ENCODE data around the gene GAS2L2.

- TF ChIP-seq OSR1 (CRISPR knock-in tag; IDR thresholded peaks at IDR 0.05) (no peak), CREB5 (CRISPR knock-in tag; IDR thresholded peaks at IDR 0.05; ENCODE audit: low read depth) (no peak), TOX (CRISPR knock-in tag; IDR thresholded peaks at IDR 0.05; ENCODE audit: borderline replicate concordance) (no peak), PPARA (CRISPR knock-in tag; IDR thresholded peaks at IDR 0.05; ENCODE audit: borderline replicate concordance) (no peak), ZC3H10 (CRISPR knock-in tag; IDR thresholded peaks at IDR 0.05) (no peak), SNAI2 (CRISPR knock-in tag; IDR thresholded peaks at IDR 0.05) (no peak), ZFP30 (CRISPR knock-in tag; IDR thresholded peaks at IDR 0.05) (no peak), ESRRG (CRISPR knock-in tag; IDR thresholded peaks at IDR 0.05) (no peak), RARB (CRISPR knock-in tag; IDR thresholded peaks at IDR 0.05) (no peak), ZNF565 (CRISPR knock-in tag; conservative IDR thresholded peaks at IDR 0.05; ENCODE audit: low read depth) (no peak)
- TF ChIP-seq, protein P1, sequence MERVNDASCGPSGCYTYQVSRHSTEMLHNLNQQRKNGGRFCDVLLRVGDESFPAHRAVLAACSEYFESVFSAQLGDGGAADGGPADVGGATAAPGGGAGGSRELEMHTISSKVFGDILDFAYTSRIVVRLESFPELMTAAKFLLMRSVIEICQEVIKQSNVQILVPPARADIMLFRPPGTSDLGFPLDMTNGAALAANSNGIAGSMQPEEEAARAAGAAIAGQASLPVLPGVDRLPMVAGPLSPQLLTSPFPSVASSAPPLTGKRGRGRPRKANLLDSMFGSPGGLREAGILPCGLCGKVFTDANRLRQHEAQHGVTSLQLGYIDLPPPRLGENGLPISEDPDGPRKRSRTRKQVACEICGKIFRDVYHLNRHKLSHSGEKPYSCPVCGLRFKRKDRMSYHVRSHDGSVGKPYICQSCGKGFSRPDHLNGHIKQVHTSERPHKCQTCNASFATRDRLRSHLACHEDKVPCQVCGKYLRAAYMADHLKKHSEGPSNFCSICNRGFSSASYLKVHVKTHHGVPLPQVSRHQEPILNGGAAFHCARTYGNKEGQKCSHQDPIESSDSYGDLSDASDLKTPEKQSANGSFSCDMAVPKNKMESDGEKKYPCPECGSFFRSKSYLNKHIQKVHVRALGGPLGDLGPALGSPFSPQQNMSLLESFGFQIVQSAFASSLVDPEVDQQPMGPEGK (CRISPR knock-in tag; IDR thresholded peaks at IDR 0.05; ENCODE audit: borderline replicate concordance): no peak
These were observed 44.9 kb upstream of the GAS2L2 start for GRCh38 chr17:35797918-35798317.
